Stimulated activated CD4-positive, alpha-beta T cell treated with anti-CD3 and anti-CD28 coated beads, Interleukin-15, amount 100 ng/mL, for 24 hours (primary cell): Measurements from ENCODE around the gene ARHGAP18.

Source experiments
- DNase-seq: peaks from one replicate; pipeline ENCODE4 v3.0.0-alpha.2; 2020

Gene ARHGAP18

GRCh38 chr6:129663531-129663930 is 46.4 kb downstream of the ARHGAP18 start:
- DNase-seq: no peak

- DNase-seq: no peak
These were observed 47.0 kb downstream of the ARHGAP18 start for GRCh38 chr6:129662980-129663431.

- no peak for DNase-seq
These were observed 47.6 kb downstream of the ARHGAP18 start for GRCh38 chr6:129662406-129662766.

DNA sequence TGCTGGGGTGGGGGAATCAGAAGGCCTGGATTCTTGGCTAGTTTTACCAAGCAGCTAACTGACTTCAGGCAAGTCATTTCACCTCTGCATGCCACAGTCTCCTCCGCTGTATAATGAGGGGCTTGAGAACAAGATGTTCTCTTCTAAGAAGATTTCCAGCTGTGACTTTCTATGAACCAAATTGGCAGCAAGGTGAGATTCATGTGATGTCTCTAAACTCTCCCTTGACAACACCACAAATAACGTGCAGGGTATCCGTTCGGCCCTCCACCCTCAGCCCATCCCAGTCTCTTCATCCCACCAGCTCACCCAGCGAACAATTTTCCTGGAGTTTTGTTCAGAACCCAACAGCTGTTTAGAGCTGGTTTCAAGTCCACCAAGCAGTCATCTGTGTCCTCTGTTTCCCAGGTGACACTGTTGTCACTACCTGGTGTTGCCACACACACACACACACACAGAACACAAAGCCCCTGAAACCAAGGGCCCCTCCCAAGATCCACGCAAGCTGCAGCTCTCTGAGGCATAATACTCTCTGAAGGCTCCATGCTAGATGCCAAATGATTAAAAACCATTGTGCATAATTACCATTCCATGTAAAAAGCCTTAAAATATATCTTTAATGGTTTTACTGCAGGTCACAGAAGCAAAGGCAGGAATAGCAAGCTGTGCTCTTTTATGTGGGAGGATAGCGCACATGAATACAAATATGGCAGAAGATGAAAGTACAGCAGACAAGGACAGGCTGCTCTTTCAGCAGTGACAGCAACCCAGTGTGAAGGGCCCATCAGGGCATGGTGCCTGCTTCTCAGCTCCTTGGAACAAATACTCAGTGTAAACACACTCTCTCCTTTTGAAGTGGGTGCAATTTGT is 48.2 kb downstream of the ARHGAP18 start:
- DNase-seq: no peak

DNA sequence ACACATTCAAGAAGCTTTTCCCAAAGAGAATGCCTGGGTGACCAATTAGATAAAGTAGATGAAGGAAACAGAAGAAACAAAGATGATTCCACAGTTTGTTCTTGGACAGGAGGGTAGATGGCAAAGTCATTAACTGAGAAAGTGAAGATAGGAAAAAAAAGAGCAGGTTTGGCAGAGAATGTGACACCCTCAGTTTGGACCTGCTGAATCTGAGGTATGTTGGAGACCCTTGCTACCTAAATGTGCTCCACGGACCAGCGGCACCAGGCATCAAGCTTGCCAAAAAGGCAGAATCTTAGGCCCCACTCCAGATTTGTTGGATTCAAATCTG is 49.7 kb downstream of the ARHGAP18 start:
- DNase-seq: no peak

GRCh38 chr6:129659590-129660345 is 50.2 kb downstream of the ARHGAP18 start:
- DNase-seq: no peak

- DNase-seq: no peak
These were observed 50.8 kb downstream of the ARHGAP18 start for GRCh38 chr6:129659167-129659566.

DNA sequence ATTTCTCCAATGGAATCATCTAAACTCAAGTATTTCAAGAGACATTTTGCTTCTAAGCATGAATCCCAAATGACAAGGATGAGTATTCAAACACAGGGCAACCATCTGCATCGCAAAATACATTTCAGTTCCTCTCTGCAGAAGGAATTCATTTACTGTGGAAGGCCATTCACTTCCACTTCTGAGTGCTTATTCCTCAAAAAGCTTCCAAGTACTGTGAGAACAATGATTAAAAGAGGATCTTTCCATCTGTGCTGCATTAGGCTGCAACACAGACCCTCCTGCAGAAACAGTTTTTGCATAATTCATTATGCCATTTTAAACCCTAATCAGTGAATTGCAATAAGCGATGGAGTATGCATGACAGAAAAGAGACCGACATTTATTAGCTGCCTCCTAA is 52.5 kb downstream of the ARHGAP18 start:
- DNase-seq: no peak

- DNase-seq: no peak
These were observed 54.6 kb downstream of the ARHGAP18 start for GRCh38 chr6:129655334-129655733.

- no peak for DNase-seq
These were observed 56.2 kb downstream of the ARHGAP18 start for GRCh38 chr6:129653746-129654145.

GRCh38 chr6:129653229-129653628 is 56.7 kb downstream of the ARHGAP18 start:
- no peak for DNase-seq

GRCh38 chr6:129651291-129651691 is 58.7 kb downstream of the ARHGAP18 start:
- DNase-seq: no peak

GRCh38 chr6:129648819-129649491 is 61.0 kb downstream of the ARHGAP18 start:
- no peak for DNase-seq

GRCh38 chr6:129647044-129647443 is 62.9 kb downstream of the ARHGAP18 start:
- DNase-seq: no peak

DNA sequence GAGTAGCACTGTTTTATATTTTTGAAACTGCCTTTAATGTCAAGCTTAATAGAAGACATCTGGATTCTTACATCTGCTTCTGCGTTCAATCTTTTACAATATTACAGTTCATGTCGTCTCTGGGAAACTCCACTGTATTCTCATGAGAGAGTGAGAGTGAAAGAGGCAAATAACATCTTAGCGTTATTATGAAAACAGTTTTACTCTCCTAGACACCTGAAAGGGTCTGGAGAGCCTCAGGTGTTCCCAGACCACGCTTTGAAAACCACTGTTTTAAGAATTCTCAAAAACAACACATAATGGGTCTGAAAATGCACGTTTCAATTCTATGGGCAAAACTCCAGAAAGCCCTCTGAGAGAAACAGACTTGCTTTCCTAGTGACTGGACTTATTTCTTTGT is 63.3 kb downstream of the ARHGAP18 start:
- no peak for DNase-seq

- no peak for DNase-seq
These were observed 64.0 kb downstream of the ARHGAP18 start for GRCh38 chr6:129645830-129646579.

DNA sequence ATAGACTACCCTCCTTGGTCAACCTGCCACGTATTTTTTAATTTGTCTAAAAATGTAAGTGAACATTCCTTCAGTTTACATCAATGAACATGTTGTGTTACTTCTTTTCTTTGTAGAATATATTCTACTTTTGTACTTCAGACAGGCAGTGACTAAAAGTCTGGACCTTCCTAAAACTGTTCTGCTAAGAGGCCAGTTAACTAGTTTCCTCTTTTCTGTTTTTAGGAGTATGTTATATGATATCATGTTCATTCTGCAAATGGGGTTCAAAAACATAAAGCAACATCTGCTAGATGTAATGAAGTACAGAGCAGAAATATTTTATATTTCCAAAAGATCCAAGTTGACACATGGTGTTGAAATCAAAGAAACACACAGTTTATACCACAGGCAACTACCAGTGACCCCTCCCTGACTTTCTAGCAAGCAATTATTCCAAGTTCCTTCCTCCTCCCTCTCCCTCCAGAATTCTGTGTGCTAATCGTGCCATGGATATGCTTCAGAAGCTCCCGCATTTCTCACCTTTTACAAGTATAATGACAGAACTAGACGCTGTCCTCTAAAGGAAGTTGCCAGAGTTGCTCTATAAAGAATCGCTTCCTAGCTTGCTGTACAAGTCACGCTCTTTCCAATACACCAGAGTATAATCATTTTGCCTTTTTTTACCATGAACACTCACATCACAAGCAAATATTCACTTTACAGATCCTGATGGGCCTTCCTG is 64.7 kb downstream of the ARHGAP18 start:
- no peak for DNase-seq

GRCh38 chr6:129644567-129645015 is 65.4 kb downstream of the ARHGAP18 start:
- DNase-seq: no peak

GRCh38 chr6:129643968-129644367 is 66.0 kb downstream of the ARHGAP18 start:
- DNase-seq: no peak

- no peak for DNase-seq
These were observed 66.8 kb downstream of the ARHGAP18 start for GRCh38 chr6:129643176-129643575.

DNA sequence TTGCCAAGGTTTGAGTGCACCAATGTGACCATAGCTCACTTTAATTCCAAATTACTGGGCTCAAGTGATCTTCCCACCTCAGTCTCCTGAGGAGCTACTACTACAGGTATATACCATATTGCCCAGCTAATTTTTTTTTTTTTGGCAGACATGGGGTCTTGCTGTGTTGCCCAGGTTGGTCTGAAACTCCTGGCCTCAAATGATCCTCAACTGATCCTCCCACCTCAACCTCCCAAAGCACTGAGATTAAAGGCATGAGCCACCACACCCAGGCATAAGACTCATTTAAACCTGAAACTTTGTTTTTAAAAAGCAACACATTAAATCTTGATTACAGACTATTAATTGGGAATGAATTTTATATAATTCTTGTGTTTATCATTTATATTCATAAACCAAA is 67.7 kb downstream of the ARHGAP18 start:
- no peak for DNase-seq

- no peak for DNase-seq
These were observed 68.6 kb downstream of the ARHGAP18 start for GRCh38 chr6:129641344-129641743.
